ENCODE results near the gene NINJ1.
A peak's percentile ranks its signal among the peaks of the same experiment; 100 is the strongest.
"Not testable (repeated sequence)": the region's sequence is repeated elsewhere in the genome, so short reads cannot be mapped to it uniquely, and the experiment has no call there.

The NINJ1 gene

GRCh38 chr9:93118863-93119702, 15.0 kb downstream of the NINJ1 start:
- no peak for DNase-seq

DNA sequence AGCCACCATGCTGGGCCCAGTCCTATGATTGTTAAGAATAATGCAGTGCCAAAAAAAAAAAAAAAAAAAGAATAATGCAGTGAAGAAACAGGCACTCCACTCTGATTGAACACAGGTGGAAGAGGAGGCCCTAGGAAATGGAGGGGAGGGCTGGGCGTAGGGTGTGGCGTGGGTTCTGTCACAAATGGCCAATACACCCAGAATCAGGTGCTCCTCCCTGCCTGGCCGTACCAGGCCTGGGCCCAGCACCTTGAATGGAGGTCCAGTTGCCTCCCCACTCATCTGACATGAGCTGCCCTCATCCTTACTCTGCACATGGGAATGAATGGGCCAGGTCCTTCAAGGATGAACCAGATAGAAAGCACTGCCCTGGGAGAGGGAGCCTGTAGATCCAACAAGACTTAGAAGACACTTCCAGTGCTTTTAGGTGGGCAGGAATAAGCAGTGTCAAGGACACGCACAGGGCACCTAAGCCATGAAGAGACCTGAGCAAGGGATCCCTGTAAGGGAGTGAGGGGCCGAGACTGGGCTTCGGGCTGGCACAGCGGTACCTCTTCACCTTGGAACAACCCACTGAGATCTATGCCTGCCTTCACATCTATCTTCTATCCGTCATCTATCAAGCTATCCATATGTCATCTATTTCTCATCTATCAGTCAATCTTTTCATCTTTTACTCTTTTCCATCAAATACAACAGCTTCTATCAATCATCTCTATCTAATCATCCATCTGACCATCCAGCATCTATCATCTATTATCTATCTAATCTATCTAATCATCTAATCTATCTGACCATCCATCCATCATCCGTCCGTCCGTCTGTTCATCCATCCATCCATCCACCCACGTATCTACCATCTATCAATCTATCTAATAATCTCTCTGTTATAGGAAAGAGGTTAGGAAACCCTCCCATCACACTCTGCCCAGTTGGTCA, 15.9 kb downstream of the NINJ1 start:
- DNase-seq: no peak

DNA sequence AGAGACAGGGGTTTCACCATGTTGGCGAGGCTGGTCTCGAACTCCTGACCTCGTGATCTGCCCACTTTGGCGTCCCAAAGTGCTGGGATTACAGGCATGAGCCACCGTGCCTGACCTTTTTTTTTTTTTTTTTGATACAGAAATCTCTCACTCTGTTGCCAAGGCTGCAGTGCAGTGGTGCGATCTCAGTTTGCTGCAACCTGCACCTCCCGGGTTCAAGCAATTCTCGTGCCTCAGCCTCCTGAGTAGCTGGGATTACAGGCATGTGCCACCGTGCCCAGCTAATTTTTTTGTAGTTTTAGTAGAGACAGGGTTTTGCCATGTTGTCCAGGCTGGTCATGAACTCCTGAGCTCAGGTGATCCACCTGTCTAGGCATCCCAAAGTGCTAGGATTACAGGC, 16.5 kb downstream of the NINJ1 start:
- not testable (repeated sequence) for DNase-seq

DNA sequence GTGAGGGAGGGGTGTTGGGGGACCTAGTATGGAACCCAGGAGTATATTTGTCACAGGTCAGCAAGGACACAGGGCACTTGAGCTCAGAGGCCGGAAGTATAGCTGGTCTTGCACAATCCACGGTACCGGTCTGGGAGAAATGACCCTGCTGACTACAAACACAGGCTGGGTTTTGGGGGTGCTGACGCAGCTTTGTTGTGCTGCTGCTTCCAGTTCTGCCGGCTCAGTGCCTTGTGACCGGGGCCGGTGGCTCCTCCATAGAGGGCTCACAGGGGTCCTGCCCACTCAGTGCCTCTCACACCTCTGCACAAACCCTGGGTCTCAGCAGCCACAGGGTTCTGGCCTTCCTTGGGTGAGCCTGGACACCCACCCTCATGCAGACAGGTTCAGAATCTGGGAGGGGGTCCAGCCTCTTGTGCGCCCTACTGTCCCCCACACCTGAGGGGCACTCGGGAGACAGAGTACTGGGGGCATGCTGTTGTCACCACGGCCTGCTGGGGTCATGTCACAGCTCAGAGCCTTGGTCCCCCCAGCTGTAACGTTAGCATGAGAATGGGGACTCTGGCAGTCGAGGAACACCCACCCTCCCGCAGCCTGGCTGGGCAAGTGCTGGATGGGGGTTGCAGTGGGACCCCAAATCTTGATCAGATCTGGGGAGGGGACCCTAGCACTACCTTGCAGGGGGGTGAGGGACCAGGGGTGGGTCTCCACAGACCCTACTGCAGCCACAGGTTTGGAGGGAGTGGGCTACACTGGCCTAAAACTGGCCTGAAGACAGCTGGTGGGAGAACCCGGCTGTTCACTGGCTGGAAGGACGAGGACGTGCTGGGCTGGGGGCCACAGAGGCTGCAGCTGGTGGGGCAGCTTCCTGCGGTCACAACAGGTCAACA, 17.7 kb downstream of the NINJ1 start:
- no peak for DNase-seq

DNA sequence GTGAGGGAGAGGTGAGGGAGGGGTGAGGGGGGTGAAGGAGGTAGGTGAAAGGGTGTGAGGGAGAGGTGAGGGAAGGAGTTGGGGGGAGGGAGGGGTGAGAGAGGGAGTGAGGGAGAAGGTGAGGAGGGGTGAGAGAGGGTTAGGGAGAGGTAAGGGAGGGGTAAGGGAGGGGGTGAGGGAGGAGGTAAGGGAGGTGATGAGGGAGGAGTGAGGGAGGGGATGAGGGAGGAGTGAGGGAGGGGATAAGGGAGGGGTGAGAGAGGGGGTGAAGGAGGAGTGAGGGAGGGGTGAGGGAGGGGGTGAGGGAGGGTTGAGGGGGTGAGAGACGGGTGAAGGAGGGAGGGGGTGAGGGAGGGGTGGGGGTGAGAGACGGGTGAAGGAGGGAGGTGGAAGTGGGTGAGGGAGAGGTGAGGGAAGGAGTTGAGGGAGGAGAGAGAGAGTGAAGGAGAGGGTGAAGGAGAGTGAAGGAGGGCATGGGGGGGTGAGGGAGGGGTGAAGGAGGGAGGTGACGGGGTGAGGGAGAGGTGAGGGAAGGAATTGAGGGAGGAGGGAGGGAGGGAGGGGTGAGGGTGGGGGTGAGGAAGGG, 18.5 kb downstream of the NINJ1 start:
- no peak for DNase-seq

- no peak for DNase-seq
These were observed 19.1 kb downstream of the NINJ1 start for GRCh38 chr9:93114984-93115335.

DNA sequence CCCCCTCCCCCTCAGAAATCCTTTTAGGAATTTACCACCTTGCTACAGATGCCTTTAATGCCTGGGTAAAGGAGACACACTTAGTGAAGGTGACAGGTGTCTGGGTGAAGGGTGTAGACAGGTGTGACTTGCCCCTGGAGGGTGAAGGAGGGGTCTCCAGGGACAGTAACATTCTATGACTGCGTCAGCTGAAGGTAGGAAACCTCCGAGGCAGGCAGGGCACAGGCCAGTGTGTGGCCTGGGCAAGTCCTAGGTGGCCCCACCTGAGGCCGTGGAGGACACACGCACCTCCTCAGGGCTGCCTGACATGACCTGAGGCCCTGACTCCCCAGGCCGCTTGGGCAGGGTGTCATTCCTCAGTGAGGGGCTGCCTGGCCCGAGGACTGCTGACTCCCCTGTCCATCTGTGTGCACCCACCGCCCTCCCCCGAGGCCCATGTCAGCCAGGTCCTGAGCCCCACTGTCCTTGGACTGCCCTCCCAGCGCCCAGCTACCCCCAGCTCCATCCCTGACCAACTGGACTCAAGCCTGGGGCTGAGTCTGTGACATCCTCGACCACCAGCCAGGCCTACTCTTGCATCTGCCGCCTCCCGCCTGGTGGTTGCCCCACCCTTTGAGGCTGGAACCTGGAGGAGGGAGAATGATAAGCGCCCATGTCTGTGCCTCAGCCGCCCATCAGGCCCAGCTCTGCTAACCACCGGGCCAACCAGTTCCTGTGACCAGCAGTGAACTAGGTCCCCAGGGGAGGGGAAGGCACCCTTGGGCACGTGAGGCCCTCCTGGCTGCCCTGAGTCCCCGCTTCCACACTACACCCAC, 19.7 kb downstream of the NINJ1 start:
- DNase-seq: no peak

GRCh38 chr9:93112864-93113389, 21.1 kb downstream of the NINJ1 start:
- DNase-seq: no peak

GRCh38 chr9:93112116-93112863, 21.8 kb downstream of the NINJ1 start:
- no peak for DNase-seq

DNA sequence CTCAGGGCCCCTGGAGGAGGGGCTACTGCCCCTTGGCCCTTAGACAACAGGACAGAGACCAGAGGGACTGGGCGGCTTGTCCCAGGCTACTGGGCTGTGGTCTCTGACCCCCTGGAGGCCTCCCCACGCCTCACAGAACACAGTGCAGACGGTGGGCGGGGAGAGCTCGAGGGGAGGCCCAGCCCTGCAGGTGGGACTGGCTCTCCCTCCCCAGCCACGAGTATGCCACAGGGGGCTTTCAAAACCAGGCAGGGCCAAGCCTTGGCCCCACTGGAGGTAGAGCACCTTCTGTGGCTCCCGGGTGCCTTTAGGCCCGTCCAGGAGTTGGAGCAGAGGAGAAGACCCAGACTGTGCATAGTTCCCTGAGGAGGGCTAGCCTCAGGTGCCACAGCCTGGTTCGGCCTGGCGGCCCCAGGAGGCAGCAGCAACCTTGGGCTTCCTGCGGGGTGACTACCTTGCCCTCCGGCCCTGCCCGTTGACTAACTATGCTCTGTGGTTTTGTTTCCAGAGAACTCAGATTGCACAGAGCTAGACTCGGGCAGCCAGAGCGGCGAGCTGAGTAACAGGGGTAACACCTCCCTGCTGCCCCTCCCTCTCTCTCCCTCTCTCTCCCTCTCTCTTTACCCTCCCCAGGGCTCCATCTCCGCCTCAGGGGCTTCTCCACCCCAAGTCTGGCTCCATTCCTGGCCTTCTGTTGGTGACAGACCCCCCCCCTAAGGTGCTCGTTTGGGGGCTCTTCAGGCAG, 22.5 kb downstream of the NINJ1 start:
- no peak for DNase-seq

DNA sequence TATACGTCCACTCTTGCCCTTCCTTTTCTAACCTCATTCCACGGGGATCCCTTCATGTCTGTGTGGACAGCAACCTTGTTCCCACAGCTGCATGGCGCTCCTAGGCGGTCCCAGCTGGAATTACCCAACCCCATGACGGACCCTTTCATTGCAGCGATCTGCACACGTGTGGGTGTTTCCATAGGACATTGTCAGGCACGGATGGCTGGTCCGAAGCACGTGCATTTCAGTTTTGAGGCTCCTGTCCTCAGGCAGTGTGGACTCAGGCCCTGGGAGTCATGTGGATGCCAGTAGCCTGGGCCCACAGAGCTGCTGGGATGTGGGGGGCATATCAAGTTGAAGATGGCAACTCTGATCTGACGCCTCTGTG, 23.1 kb downstream of the NINJ1 start:
- no peak for DNase-seq

DNA sequence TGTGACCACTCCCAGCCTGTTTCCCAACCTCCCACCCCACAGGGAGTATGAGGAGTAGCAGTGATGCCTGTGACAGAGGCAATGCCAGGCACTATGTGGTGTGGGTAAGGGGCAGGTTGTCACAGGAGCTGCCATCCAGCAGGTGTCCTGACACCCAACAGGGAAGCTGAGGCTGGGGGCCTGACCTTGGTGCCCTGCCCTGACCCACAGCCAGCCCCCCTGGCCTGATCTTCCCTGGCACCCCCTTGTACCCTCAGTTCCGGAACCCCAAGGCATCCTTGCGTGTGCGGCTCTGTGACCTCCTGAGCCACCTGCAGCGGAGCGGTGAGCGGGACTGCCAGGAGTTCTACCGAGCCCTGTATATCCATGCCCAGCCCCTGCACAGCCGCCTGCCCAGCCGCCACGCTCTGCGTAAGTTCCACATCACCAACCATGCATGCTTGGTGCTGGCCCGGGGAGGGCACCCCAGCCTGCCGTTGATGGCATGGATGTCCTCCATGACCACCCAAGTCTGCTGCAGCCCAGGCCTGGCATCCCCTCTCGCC, 23.7 kb downstream of the NINJ1 start:
- DNase-seq: no peak

DNA sequence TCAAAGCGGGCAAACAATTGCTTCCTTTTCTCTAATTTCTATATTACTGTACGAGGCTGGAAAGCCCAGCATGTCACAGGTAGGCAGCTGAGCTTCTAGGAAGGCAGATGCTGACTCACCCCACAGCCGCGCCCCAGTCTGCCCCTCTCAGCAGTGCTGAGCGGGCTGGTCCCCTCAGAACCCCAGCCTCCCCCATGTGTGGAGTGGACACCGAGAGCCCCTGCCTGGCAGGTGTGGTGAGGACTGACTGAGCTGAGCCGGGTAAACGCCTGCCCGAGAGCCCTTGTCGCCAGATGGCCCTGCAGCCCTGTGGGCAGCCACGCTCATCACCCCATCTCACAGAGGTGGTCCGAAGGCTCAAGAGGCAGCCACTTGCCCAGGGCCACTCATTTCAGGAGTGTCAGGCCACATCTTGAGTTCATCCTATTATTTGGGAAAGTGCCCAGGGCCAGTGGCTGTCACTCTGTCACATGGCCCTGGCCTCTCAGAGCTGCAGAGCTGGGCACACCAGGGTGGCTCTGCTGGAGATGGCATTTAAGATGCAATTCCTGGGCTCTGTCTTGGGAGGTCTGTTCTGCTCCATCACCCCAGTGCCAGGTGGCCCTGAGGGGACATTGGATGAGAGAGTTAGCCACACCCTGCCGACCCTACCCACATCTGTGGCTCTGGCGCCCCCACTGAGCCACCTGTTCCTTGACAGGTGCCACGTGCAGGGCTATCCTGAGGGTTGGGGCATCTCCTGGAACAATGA, 25.6 kb downstream of the NINJ1 start:
- DNase-seq: peak; percentile 42

DNA sequence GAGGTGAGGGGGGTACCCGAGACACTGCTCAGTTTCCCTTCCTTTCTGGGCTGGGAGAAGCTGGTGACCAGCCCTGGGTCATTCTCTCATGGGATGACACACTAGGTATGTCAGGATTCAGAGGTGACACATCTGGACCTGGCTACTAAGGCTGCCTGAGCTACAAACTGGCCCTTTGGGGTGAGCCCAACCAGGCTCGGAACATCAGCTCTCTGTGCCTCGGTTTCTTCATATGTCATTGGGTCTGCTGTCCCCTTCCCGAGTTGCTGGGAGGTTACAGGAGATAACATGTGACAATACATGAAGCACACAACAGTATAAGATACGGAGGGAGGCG, 26.3 kb downstream of the NINJ1 start:
- DNase-seq: no peak

DNA sequence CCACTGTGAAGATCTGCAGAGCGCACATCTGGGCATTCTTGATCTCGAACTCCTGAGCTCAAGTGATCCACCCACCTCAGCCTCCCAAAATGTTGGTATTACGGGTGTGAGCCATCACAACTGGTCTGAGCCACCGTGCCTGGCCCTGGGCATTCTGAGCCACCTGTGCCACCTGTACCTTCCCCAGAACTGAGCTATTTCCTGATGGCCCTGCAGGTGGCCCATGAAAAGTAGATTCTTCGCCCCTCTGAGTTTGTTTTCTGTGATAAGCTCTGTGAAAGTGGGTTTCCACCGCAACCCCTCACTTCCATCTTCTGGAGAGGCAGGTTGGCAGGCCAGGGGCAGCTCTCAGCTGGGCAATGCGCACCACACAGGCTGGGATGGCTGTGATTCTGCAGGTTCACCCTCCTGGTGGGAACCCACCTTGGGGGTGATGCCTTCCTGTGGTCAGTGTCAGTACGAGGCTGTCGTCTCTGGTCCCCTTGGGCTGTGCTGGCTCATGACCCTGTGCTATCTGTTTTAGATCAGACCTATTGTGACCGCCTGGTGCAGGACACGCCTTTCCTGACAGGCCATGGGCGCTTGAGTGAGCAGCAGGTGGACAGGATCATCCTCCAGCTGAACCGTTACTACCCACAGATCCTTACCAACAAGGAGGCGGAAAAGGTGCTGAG, 26.8 kb downstream of the NINJ1 start:
- no peak for DNase-seq

DNA sequence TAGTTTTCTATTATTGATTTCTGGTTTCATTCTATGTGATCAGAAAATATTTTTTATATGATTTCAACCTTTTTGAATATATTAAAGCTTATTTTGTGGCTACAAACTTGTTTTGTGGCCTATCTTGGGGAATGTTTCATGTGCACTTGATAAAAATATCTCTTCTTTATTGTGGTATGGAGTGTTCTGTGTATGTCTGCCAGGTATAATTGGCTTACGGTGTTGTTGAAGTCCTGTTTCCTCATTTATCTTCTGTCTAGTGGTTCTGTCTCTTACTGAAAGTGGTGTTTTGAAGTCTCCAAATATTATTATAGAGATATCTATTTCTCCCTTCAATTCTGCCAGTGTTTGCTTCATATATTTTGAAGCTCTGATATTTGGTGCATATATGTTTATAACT, 28.4 kb downstream of the NINJ1 start:
- no peak for DNase-seq

- not testable (repeated sequence) for DNase-seq
These were observed 33.0 kb downstream of the NINJ1 start for GRCh38 chr9:93101086-93101485.

GRCh38 chr9:93100276-93100636, 33.8 kb downstream of the NINJ1 start:
- DNase-seq: no peak
